ENCODE results near the gene NTRK2.

DNA sequence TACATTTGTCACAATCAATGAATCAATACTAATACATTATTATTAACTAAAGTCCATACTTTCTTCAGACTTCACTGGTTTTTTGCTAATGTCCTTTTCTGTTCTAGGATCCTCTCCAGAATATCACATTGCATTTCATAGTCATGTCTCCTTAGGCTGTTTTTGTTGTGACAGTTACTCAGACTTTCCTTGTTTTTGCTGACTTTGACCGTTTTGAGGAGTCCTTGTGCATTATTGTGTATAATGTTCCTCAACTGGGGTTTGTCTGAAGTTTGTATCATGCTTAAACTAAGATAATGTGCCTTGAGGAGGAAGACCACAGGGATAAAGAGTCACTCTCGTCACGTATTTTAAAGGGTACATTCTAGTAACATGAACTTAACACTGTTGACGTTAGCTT lies 376.9 kb downstream of the NTRK2 start:
- TF ChIP-seq, protein P1, sequence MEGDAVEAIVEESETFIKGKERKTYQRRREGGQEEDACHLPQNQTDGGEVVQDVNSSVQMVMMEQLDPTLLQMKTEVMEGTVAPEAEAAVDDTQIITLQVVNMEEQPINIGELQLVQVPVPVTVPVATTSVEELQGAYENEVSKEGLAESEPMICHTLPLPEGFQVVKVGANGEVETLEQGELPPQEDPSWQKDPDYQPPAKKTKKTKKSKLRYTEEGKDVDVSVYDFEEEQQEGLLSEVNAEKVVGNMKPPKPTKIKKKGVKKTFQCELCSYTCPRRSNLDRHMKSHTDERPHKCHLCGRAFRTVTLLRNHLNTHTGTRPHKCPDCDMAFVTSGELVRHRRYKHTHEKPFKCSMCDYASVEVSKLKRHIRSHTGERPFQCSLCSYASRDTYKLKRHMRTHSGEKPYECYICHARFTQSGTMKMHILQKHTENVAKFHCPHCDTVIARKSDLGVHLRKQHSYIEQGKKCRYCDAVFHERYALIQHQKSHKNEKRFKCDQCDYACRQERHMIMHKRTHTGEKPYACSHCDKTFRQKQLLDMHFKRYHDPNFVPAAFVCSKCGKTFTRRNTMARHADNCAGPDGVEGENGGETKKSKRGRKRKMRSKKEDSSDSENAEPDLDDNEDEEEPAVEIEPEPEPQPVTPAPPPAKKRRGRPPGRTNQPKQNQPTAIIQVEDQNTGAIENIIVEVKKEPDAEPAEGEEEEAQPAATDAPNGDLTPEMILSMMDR (IDR thresholded peaks at IDR 0.05): no peak
- TF ChIP-seq POLR2A (IDR thresholded peaks at IDR 0.05) (no peak), POLR2AphosphoS5 (IDR thresholded peaks at IDR 0.05; ENCODE audit: insufficient read depth in 1 of 2, low read depth in 1 of 2) (no peak)

All from vagina (tissue), 2 donors.